ENCODE measurements around the gene INO80E. TPM values are rescaled to one million over a fixed set of nuclear protein-coding genes. Genes with fewer than 3 reads are reported as not detected.

The INO80E gene
- total and polyA plus RNA-seq, 2 of the 8 experiments (the other 6 are each of a cell fraction or from before 2014, with no cell fraction given) = 43.0 to 91.2 TPM

GRCh38 chr16:30025156-30025555, 29.1 kb downstream of the INO80E start (continued):
- TF ChIP-seq KDM4A (IDR thresholded peaks at IDR 0.05; ENCODE audit: low read depth, low read length, severe bottlenecking) = no peak
